WERI-Rb-1 (cell line): ENCODE data around the gene MYH2.

Experiments used
- DNase-seq: peaks from one replicate; pipeline ENCODE4 v3.0.0-alpha.2; 2020
- H3K27ac ChIP-seq: fragments of 250-450 bp; sonication (Bioruptor Pico); 2 replicates; pipeline ENCODE4 v1.5.1; 2020; ENCODE audit warnings: mild to moderate bottlenecking, moderate library complexity
- H3K27me3 ChIP-seq: fragments of 250-450 bp; sonication (Bioruptor Pico); 2 replicates; pipeline ENCODE4 v1.5.1; 2021; ENCODE audit warnings: mild to moderate bottlenecking, low read depth, moderate library complexity; ENCODE audit not compliant: insufficient read depth, severe bottlenecking
- H3K36me3 ChIP-seq: fragments of 250-450 bp; sonication (Bioruptor Pico); 2 replicates; pipeline ENCODE4 v1.5.1; 2020; ENCODE audit warnings: mild to moderate bottlenecking, moderate library complexity
- H3K4me3 ChIP-seq: 2 replicates; pipeline ENCODE4 v1.5.1; 2011; ENCODE audit warnings: low read depth, mild to moderate bottlenecking, control low read depth, low read length
- H3K9me3 ChIP-seq: fragments of 250-450 bp; sonication (Bioruptor Pico); 2 replicates; pipeline ENCODE4 v1.5.1; 2021; ENCODE audit warnings: mild to moderate bottlenecking, moderate library complexity; ENCODE audit not compliant: severe bottlenecking
- CTCF ChIP-seq: IDR thresholded peaks from 2 replicates; pipeline ENCODE4 v1.5.1; 2011; ENCODE audit warnings: low read depth, mild to moderate bottlenecking, control low read depth, inconsistent platforms, low read length

Gene MYH2

GRCh38 chr17:10526517-10526916 lies 22.9 kb downstream of the MYH2 start:
- Histone ChIP-seq H3K4me3 (no peak overlapping the region), H3K27me3 (peaks cover 4% of the 10 kb centered on the region), H3K36me3 (no peaks in the 10 kb centered on the region), H3K9me3 (no peaks in the 10 kb centered on the region), H3K27ac (no peak overlapping the region)
- TF ChIP-seq CTCF, result no peak
- DNase-seq, result no peak

GRCh38 chr17:10523064-10523463 lies 26.4 kb downstream of the MYH2 start:
- Histone ChIP-seq H3K27me3 (peaks cover 10% of the 10 kb centered on the region), H3K4me3 (no peak overlapping the region), H3K36me3 (no peaks in the 10 kb centered on the region), H3K9me3 (no peaks in the 10 kb centered on the region), H3K27ac (no peak overlapping the region)
- DNase-seq, result no peak
- no peak for TF ChIP-seq CTCF

GRCh38 chr17:10521949-10522348 lies 27.5 kb downstream of the MYH2 start:
- TF ChIP-seq CTCF, result no peak
- Histone ChIP-seq H3K36me3 (no peaks in the 10 kb centered on the region), H3K27me3 (peaks cover 10% of the 10 kb centered on the region), H3K4me3 (no peak overlapping the region), H3K9me3 (no peaks in the 10 kb centered on the region), H3K27ac (no peak overlapping the region)
- DNase-seq, result no peak

- Histone ChIP-seq H3K36me3 (no peaks in the 10 kb centered on the region), H3K9me3 (no peaks in the 10 kb centered on the region), H3K4me3 (no peak within 1 kb of the TSS), H3K27ac (no peak within 1 kb of the TSS), H3K27me3 (peaks cover 9% of the 10 kb centered on the region)
- TF ChIP-seq CTCF, result no peak
- DNase-seq, result no peak
Observed at GRCh38 chr17:10518271-10519037, 31.0 kb downstream of the MYH2 start, which contains the start of gene MYH1. MYH1 (minus strand) TSS chr17:10518542; CDS start chr17:10516642, 1,900 bp downstream.

- Histone ChIP-seq H3K27me3 (peaks cover 11% of the 10 kb centered on the region), H3K9me3 (no peaks in the 10 kb centered on the region), H3K27ac (no peak overlapping the region), H3K36me3 (no peaks in the 10 kb centered on the region), H3K4me3 (no peak overlapping the region)
- TF ChIP-seq CTCF, result no peak
- DNase-seq, result no peak
Observed at GRCh38 chr17:10516638-10517037, 32.8 kb downstream of the MYH2 start.

GRCh38 chr17:10516065-10516464 lies 33.4 kb downstream of the MYH2 start:
- no peaks in the 10 kb centered on the region for H3K36me3 ChIP-seq
- TF ChIP-seq CTCF, result no peak
- no peak overlapping the region for H3K27ac ChIP-seq
- no peaks in the 10 kb centered on the region for H3K9me3 ChIP-seq
- no peak for DNase-seq
- H3K27me3 ChIP-seq, result peaks cover 9% of the 10 kb centered on the region
- H3K4me3 ChIP-seq, result no peak overlapping the region
